Measurements from ENCODE around the gene HDAC7.

DNA sequence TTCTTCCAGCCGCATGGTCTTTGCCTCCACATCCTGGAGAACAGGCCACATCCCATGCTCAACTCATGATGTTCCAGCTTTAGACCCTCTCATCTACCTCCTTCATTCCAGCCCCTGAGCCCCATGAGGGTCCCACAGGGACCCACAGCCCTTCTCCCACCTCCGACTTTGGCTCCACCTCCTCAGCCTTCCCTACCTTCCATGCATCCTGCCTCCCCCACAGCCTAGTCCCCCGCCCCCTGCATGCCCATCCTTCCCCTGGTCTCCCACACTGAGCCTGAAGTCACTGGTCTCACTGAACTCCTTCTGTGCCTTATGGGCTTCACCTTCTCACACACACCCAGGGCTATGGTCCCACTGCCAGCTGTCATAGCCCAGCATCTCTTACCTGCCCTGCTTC, 70.8 kb downstream of the HDAC7 start:
- TF ChIP-seq, protein P1, sequence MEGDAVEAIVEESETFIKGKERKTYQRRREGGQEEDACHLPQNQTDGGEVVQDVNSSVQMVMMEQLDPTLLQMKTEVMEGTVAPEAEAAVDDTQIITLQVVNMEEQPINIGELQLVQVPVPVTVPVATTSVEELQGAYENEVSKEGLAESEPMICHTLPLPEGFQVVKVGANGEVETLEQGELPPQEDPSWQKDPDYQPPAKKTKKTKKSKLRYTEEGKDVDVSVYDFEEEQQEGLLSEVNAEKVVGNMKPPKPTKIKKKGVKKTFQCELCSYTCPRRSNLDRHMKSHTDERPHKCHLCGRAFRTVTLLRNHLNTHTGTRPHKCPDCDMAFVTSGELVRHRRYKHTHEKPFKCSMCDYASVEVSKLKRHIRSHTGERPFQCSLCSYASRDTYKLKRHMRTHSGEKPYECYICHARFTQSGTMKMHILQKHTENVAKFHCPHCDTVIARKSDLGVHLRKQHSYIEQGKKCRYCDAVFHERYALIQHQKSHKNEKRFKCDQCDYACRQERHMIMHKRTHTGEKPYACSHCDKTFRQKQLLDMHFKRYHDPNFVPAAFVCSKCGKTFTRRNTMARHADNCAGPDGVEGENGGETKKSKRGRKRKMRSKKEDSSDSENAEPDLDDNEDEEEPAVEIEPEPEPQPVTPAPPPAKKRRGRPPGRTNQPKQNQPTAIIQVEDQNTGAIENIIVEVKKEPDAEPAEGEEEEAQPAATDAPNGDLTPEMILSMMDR (IDR thresholded peaks at IDR 0.05), result no peak
- no peak for TF ChIP-seq ZFX (IDR thresholded peaks at IDR 0.05; ENCODE audit: borderline replicate concordance)
